OCI-LY7 (cell line): ENCODE results near the gene PARP2. TPM values are rescaled to one million over a fixed set of nuclear protein-coding genes. Genes with fewer than 3 reads are reported as not detected.

Experiments used
- BruUV-seq: library from RNA; stranded (reverse); fragments of 400-500 nt; replicated peaks from 2 replicates; lab custom pipeline; 2021; lab: Mats Ljungman, UMichigan
- CTCF ChIA-PET: fragments of 300-600 bp; sonication (Branson Sonifier 250); formaldehyde crosslinking; loops from one replicate; lab custom pipeline; 2022; ENCODE audit warnings: antibody characterized with exemption; ENCODE audit not compliant: unreplicated experiment; lab: Charles Lee
- POLR2A ChIA-PET: fragments of 300-600 bp; sonication (Branson Sonifier 250); formaldehyde crosslinking; loops from one replicate; lab custom pipeline; 2022; ENCODE audit warnings: antibody characterized with exemption; lab: Charles Lee
- DNase-seq: peaks from one replicate; pipeline ENCODE4 v3.0.0-alpha.2; 2015; ENCODE audit warnings: low spot score
- H2AFZ ChIP-seq: fragments of 200-600 bp; sonication (generic), shearing (Covaris generic); 2 replicates; pipeline ENCODE4 v1.6.1; 2014; ENCODE audit warnings: mild to moderate bottlenecking, antibody characterized with exemption, low read length, moderate library complexity
- H3K27ac ChIP-seq: fragments of 200-600 bp; sonication (generic); 2 replicates; pipeline ENCODE4 v1.5.1; 2014; ENCODE audit warnings: mixed run types, low read depth, mild to moderate bottlenecking, moderate library complexity, low read length, inconsistent platforms; ENCODE audit not compliant: poor library complexity, severe bottlenecking
- H3K36me3 ChIP-seq: fragments of 200-600 bp; sonication (generic); 2 replicates; pipeline ENCODE4 v1.6.1; 2014; ENCODE audit warnings: mild to moderate bottlenecking, antibody characterized with exemption, low read length, moderate library complexity, mixed read lengths; ENCODE audit not compliant: insufficient read depth
- H3K4me1 ChIP-seq: fragments of 200-600 bp; sonication (generic); 2 replicates; pipeline ENCODE4 v1.5.1; 2014; ENCODE audit warnings: mild to moderate bottlenecking, low read length; ENCODE audit not compliant: insufficient read depth, poor library complexity, severe bottlenecking
- H3K4me2 ChIP-seq: fragments of 200-600 bp; sonication (generic); 2 replicates; pipeline ENCODE4 v1.6.1; 2014; ENCODE audit warnings: mild to moderate bottlenecking, low read length
- H3K4me3 ChIP-seq: fragments of 200-600 bp; sonication (generic); 2 replicates; pipeline ENCODE4 v1.5.1; 2014; ENCODE audit warnings: mild to moderate bottlenecking, low read depth, low read length; ENCODE audit not compliant: poor library complexity, severe bottlenecking
- H3K79me2 ChIP-seq: fragments of 200-600 bp; sonication (generic); 2 replicates; pipeline ENCODE4 v1.6.1; 2016; ENCODE audit warnings: low read depth, mild to moderate bottlenecking, low read length, moderate library complexity, mixed read lengths; ENCODE audit not compliant: insufficient read depth
- H3K9me2 ChIP-seq: fragments of 200-600 bp; sonication (generic); 2 replicates; pipeline ENCODE4 v1.6.1; 2016; ENCODE audit warnings: mild to moderate bottlenecking, low read length, mixed read lengths; ENCODE audit not compliant: insufficient read depth
- H3K9me3 ChIP-seq: fragments of 200-600 bp; sonication (generic); 2 replicates; pipeline ENCODE4 v1.6.1; 2014; ENCODE audit warnings: mild to moderate bottlenecking, mixed run types, low read length, mixed read lengths
- H4K20me1 ChIP-seq: fragments of 200-600 bp; sonication (generic); 2 replicates; pipeline ENCODE4 v1.6.1; 2014; ENCODE audit warnings: mild to moderate bottlenecking, antibody characterized with exemption, low read length, moderate library complexity, mixed read lengths; ENCODE audit not compliant: insufficient read depth
- EZH2phosphoT487 ChIP-seq: fragments of 200-600 bp; sonication (generic); IDR thresholded peaks from 2 replicates; pipeline ENCODE4 v1.6.1; 2018; ENCODE audit warnings: low read depth, borderline replicate concordance, mild to moderate bottlenecking, mixed run types, antibody characterized with exemption, low read length, moderate library complexity, mixed read lengths
- intact Hi-C: fragments of 100-400 bp; cut with micrococcal nuclease; formaldehyde crosslinking; loops from one replicate; pipeline ENCODE4 v1.10.0; 2022; ENCODE audit not compliant: unreplicated experiment
- total RNA-seq, 2 experiments: library from RNA; depleted of rRNA in 1 of 2; stranded (reverse); fragments of >200 nt in 1 of 2; shearing (Covaris generic) in 1 of 2; gene quantifications; 2 replicates each; pipeline ENCODE4 v1.2.3, GENCODE V29; 2014 to 2022
- TF ChIP-seq, protein P1 (sequence below): fragments of 200-600 bp; sonication (generic); conservative IDR thresholded peaks from 2 replicates; pipeline ENCODE4 v1.5.1; 2014; ENCODE audit warnings: mild to moderate bottlenecking, antibody characterized with exemption, low read length, moderate library complexity, mixed read lengths

Gene PARP2
- total RNA-seq, 2 experiments from 2014 or later, result 44.4 to 55.4 TPM

DNA sequence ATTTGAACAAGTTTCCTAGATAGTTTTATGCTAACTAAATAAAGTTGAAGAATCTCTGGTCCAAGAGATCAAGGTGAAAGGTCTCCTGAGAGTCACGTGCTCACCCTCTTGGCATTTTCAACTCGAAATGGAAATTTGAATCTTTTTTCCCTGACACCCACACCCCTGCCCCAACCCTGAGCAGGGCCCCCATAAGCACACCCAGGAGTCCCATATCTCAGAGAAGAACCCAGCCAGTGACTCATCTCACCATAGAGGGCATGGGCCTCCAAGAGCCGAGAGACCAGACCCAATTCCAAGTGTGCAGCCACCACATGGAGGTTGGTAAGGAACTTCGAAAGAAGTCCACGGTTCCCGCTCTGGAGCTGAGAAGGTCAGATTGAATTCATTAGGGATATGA lies 37.2 kb downstream of the PARP2 start:
- no TSS peak for BruUV-seq
- Histone ChIP-seq H4K20me1 (no peaks in the 10 kb centered on the region), H3K4me1 (no peaks in the 10 kb centered on the region), H3K9me2 (no peaks in the 10 kb centered on the region), H3K4me3 (no peak overlapping the region), H2AFZ (no peak overlapping the region), H3K9me3 (no peaks in the 10 kb centered on the region), H3K4me2 (no peak overlapping the region), H3K36me3 (peaks cover 38% of the 10 kb centered on the region), H3K79me2 (no peaks in the 10 kb centered on the region), H3K27ac (no peak overlapping the region)
- CTCF ChIA-PET, result no interaction called here
- no peak for TF ChIP-seq EZH2phosphoT487
- TF ChIP-seq, protein P1, sequence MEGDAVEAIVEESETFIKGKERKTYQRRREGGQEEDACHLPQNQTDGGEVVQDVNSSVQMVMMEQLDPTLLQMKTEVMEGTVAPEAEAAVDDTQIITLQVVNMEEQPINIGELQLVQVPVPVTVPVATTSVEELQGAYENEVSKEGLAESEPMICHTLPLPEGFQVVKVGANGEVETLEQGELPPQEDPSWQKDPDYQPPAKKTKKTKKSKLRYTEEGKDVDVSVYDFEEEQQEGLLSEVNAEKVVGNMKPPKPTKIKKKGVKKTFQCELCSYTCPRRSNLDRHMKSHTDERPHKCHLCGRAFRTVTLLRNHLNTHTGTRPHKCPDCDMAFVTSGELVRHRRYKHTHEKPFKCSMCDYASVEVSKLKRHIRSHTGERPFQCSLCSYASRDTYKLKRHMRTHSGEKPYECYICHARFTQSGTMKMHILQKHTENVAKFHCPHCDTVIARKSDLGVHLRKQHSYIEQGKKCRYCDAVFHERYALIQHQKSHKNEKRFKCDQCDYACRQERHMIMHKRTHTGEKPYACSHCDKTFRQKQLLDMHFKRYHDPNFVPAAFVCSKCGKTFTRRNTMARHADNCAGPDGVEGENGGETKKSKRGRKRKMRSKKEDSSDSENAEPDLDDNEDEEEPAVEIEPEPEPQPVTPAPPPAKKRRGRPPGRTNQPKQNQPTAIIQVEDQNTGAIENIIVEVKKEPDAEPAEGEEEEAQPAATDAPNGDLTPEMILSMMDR, result no peak
- POLR2A ChIA-PET, result no interaction called here
- intact Hi-C loops, result no loop called here
- DNase-seq, result no peak

DNA sequence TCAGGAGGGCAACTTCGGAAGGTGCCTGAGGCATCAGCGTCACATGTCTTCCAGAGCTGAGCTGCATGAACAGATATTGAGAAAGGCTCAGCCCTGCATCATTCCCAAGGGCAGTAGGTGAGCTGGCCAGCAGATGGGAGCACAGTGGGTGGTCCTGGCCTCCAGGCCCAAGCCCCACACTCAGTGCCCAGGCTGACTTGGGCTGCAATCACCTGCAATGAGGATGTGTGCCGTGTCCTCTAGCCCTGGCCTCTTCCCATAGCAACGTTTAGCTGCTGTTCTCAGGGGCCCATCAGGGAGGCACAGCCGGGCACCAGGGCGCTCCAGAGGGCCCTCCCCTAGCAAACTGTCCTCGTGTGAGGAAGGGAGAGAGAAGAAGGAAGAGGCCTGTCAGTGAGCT lies 37.9 kb downstream of the PARP2 start:
- POLR2A ChIA-PET, result no interaction called here
- TF ChIP-seq, protein P1, result no peak
- no peak for TF ChIP-seq EZH2phosphoT487
- Histone ChIP-seq H3K4me2 (no peak overlapping the region), H3K4me3 (no peak overlapping the region), H2AFZ (no peak overlapping the region), H3K9me3 (no peaks in the 10 kb centered on the region), H3K79me2 (no peaks in the 10 kb centered on the region), H4K20me1 (no peaks in the 10 kb centered on the region), H3K36me3 (peaks cover 38% of the 10 kb centered on the region; the same call in 1 of the 2 replicates), H3K4me1 (no peaks in the 10 kb centered on the region), H3K9me2 (no peaks in the 10 kb centered on the region), H3K27ac (no peak overlapping the region)
- CTCF ChIA-PET, result no interaction called here
- intact Hi-C loops, result no loop called here
- DNase-seq, result no peak
- no TSS peak for BruUV-seq

DNA sequence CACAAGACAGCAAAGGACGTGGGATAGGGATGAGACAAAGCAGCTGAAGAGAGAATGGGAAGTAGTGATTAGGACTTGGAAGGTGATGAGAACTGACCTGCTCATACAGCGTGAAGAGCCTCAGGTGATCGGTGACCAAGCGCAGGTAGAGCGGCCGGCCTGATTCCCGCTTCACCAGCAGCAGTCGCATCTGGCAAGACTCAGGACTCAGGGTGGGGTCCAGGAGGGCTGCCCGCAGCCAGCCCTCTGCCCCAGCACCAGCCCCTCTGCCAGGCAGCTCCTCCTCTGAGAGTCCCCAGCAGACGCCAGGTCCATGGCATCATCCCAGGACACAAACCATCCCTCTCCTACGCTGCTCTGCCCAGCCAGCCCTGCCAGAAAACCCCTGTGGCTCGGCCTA lies 39.1 kb downstream of the PARP2 start:
- Histone ChIP-seq H4K20me1 (no peaks in the 10 kb centered on the region), H3K79me2 (no peaks in the 10 kb centered on the region), H3K9me3 (no peaks in the 10 kb centered on the region), H3K27ac (no peak overlapping the region), H3K4me3 (no peak overlapping the region), H3K4me2 (no peak overlapping the region), H3K4me1 (no peaks in the 10 kb centered on the region), H2AFZ (no peak overlapping the region), H3K9me2 (no peaks in the 10 kb centered on the region), H3K36me3 (peaks cover 41% of the 10 kb centered on the region; the same call in 1 of the 2 replicates)
- no peak for DNase-seq
- CTCF ChIA-PET, result no interaction called here
- TF ChIP-seq, protein P1, result no peak
- no peak for TF ChIP-seq EZH2phosphoT487
- POLR2A ChIA-PET, result no interaction called here
- intact Hi-C loops, result no loop called here
- BruUV-seq, result no TSS peak
